NB4 (cell line): ENCODE measurements around the gene CPA1.

ENCODE experiments used
- CTCF ChIP-seq: IDR thresholded peaks from one replicate; pipeline ENCODE4 v1.5.1; 2012; ENCODE audit warnings: low read depth, low read length
- MYC ChIP-seq: IDR thresholded peaks from 2 replicates; pipeline ENCODE4 v1.6.1; 2011; ENCODE audit warnings: low read depth, low read length
- POLR2A ChIP-seq: IDR thresholded peaks from 2 replicates; pipeline ENCODE4 v1.6.1; 2011; ENCODE audit warnings: mild to moderate bottlenecking; ENCODE audit not compliant: insufficient read length; ENCODE audit errors: extremely low read depth
- TF ChIP-seq, protein P1 (sequence below): IDR thresholded peaks from 2 replicates; pipeline ENCODE4 v1.6.1; 2011; ENCODE audit warnings: low read depth, low read length

DNA sequence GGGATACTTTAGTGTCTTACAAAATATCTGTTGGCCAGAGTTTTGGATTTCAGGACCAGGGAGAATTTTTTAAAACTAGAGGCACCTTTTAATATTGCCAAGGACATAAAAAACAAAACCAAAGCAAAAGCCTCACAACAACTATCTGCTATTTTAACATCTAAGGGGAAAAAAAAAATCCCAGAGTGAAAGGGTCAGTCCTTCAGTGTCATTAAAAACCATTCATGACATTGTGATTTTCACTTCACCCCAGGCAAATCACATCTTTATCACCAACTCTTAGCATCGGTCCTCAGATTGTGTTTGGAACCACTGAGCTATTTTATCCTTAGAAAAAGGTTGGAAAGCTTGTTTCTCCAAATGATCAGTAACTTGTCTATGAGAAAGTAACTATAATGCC is 49.8 kb downstream of the CPA1 start:
- TF ChIP-seq POLR2A (no peak), CTCF (no peak), MYC (no peak)
- TF ChIP-seq, protein P1, sequence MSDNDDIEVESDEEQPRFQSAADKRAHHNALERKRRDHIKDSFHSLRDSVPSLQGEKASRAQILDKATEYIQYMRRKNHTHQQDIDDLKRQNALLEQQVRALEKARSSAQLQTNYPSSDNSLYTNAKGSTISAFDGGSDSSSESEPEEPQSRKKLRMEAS: no peak
